ENCODE results near the gene IGHMBP2.

IGHMBP2 gene

GRCh38 chr11:68928136-68928880 lies 24.6 kb downstream of the IGHMBP2 start:
- CTCF ChIA-PET = no interaction called here
- POLR2A ChIA-PET = no interaction called here
- TF ChIP-seq ARNT (IDR thresholded peaks at IDR 0.05) (no peak), LEF1 (IDR thresholded peaks at IDR 0.05; ENCODE audit: borderline replicate concordance) (no peak), SUZ12 (IDR thresholded peaks at IDR 0.05) (no peak), SP1 (IDR thresholded peaks at IDR 0.05) (no peak), NFRKB (IDR thresholded peaks at IDR 0.05) (no peak), PKNOX1 (IDR thresholded peaks at IDR 0.05) (no peak), FOXA1 (IDR thresholded peaks at IDR 0.05) (no peak)
- no peak for DNase-seq (ENCODE audit: extremely low spot score)

GRCh38 chr11:68929135-68929534 lies 25.4 kb downstream of the IGHMBP2 start:
- DNase-seq (ENCODE audit: extremely low spot score) = no peak
- ChIA-PET POLR2A (no interaction called here), CTCF (no interaction called here)
- TF ChIP-seq PKNOX1 (IDR thresholded peaks at IDR 0.05) (no peak), NFRKB (IDR thresholded peaks at IDR 0.05) (no peak), SP1 (IDR thresholded peaks at IDR 0.05) (no peak), SUZ12 (IDR thresholded peaks at IDR 0.05) (no peak), ARNT (IDR thresholded peaks at IDR 0.05) (no peak), L3MBTL2 (conservative IDR thresholded peaks at IDR 0.05) (no peak), FOXK2 (IDR thresholded peaks at IDR 0.05) (no peak), FOXA1 (IDR thresholded peaks at IDR 0.05) (no peak), CTBP1 (IDR thresholded peaks at IDR 0.05; ENCODE audit: borderline replicate concordance) (no peak), ELF4 (IDR thresholded peaks at IDR 0.05) (no peak), BHLHE40 (IDR thresholded peaks at IDR 0.05; ENCODE audit: borderline replicate concordance) (no peak), ZNF384 (IDR thresholded peaks at IDR 0.05) (no peak), HDGF (IDR thresholded peaks at IDR 0.05; ENCODE audit: borderline replicate concordance) (no peak), LEF1 (IDR thresholded peaks at IDR 0.05; ENCODE audit: borderline replicate concordance) (no peak), TARDBP (IDR thresholded peaks at IDR 0.05) (no peak), FOXM1 (IDR thresholded peaks at IDR 0.05; ENCODE audit: borderline replicate concordance) (no peak)

GRCh38 chr11:68929706-68930570 lies 26.2 kb downstream of the IGHMBP2 start:
- DNase-seq (ENCODE audit: extremely low spot score) = no peak
- ChIA-PET POLR2A (no interaction called here), CTCF (no interaction called here)
- TF ChIP-seq TARDBP (IDR thresholded peaks at IDR 0.05) (no peak), PKNOX1 (IDR thresholded peaks at IDR 0.05) (no peak), HDGF (IDR thresholded peaks at IDR 0.05; ENCODE audit: borderline replicate concordance) (no peak), FOXM1 (IDR thresholded peaks at IDR 0.05; ENCODE audit: borderline replicate concordance) (no peak), L3MBTL2 (conservative IDR thresholded peaks at IDR 0.05) (no peak), FOXA1 (IDR thresholded peaks at IDR 0.05) (no peak), SUZ12 (IDR thresholded peaks at IDR 0.05) (no peak), BHLHE40 (IDR thresholded peaks at IDR 0.05; ENCODE audit: borderline replicate concordance) (no peak), FOXK2 (IDR thresholded peaks at IDR 0.05) (no peak), LEF1 (IDR thresholded peaks at IDR 0.05; ENCODE audit: borderline replicate concordance) (no peak), ELF4 (IDR thresholded peaks at IDR 0.05) (no peak), ZNF384 (IDR thresholded peaks at IDR 0.05) (no peak), SP1 (IDR thresholded peaks at IDR 0.05) (no peak), NFRKB (IDR thresholded peaks at IDR 0.05) (no peak), CTBP1 (IDR thresholded peaks at IDR 0.05; ENCODE audit: borderline replicate concordance) (no peak), ARNT (IDR thresholded peaks at IDR 0.05) (no peak)

GRCh38 chr11:68930991-68931855 lies 27.5 kb downstream of the IGHMBP2 start:
- POLR2A ChIA-PET = no interaction called here
- TF ChIP-seq TARDBP (IDR thresholded peaks at IDR 0.05) (no peak), LEF1 (IDR thresholded peaks at IDR 0.05; ENCODE audit: borderline replicate concordance) (no peak), FOXM1 (IDR thresholded peaks at IDR 0.05; ENCODE audit: borderline replicate concordance) (no peak), L3MBTL2 (conservative IDR thresholded peaks at IDR 0.05) (no peak), PKNOX1 (IDR thresholded peaks at IDR 0.05) (no peak), CTBP1 (IDR thresholded peaks at IDR 0.05; ENCODE audit: borderline replicate concordance) (no peak), NFRKB (IDR thresholded peaks at IDR 0.05) (no peak), ZNF384 (IDR thresholded peaks at IDR 0.05) (no peak), ELF4 (IDR thresholded peaks at IDR 0.05) (no peak), SP1 (IDR thresholded peaks at IDR 0.05) (no peak), SUZ12 (IDR thresholded peaks at IDR 0.05) (no peak), ARNT (IDR thresholded peaks at IDR 0.05) (no peak), FOXA1 (IDR thresholded peaks at IDR 0.05) (no peak), BHLHE40 (IDR thresholded peaks at IDR 0.05; ENCODE audit: borderline replicate concordance) (no peak), HDGF (IDR thresholded peaks at IDR 0.05; ENCODE audit: borderline replicate concordance) (no peak), FOXK2 (IDR thresholded peaks at IDR 0.05) (no peak)
- no peak for DNase-seq (ENCODE audit: extremely low spot score)
- CTCF ChIA-PET = no interaction called here
